OCI-LY1 (cell line): ENCODE data around the gene TRPM2.

Source experiments
- H2AFZ ChIP-seq: fragments of 200-600 bp; sonication (generic), shearing (Covaris generic); 2 replicates; pipeline ENCODE4 v1.6.0; 2014; ENCODE audit warnings: antibody characterized with exemption, mild to moderate bottlenecking, low read length
- H3F3A ChIP-seq: fragments of 200-600 bp; sonication (generic), shearing (Covaris generic); 2 replicates; pipeline ENCODE4 v1.6.0; 2014; ENCODE audit warnings: mild to moderate bottlenecking, antibody characterized with exemption, low read length, moderate library complexity; ENCODE audit not compliant: insufficient read depth
- H3K27ac ChIP-seq: fragments of 200-600 bp; sonication (generic); 2 replicates; pipeline ENCODE4 v1.5.1; 2014; ENCODE audit warnings: low read length, mixed run types, mild to moderate bottlenecking, low read depth; ENCODE audit not compliant: poor library complexity, severe bottlenecking
- H3K27me3 ChIP-seq: fragments of 200-600 bp; sonication (generic); 2 replicates; pipeline ENCODE4 v1.6.0; 2014; ENCODE audit warnings: antibody characterized with exemption, mild to moderate bottlenecking, low read length, moderate library complexity; ENCODE audit not compliant: insufficient read depth
- H3K36me3 ChIP-seq: fragments of 200-600 bp; sonication (generic); 2 replicates; pipeline ENCODE4 v1.6.1; 2014; ENCODE audit warnings: mild to moderate bottlenecking, antibody characterized with exemption, low read length, moderate library complexity, mixed read lengths; ENCODE audit not compliant: insufficient read depth
- H3K4me1 ChIP-seq: fragments of 200-600 bp; sonication (generic); 2 replicates; pipeline ENCODE4 v1.5.1; 2014; ENCODE audit warnings: mild to moderate bottlenecking, low read length, moderate library complexity; ENCODE audit not compliant: insufficient read depth, severe bottlenecking
- H3K4me2 ChIP-seq: fragments of 200-600 bp; sonication (generic), shearing (Covaris generic); 2 replicates; pipeline ENCODE4 v1.6.1; 2014; ENCODE audit warnings: low read length
- H3K4me3 ChIP-seq: fragments of 200-600 bp; sonication (generic); 2 replicates; pipeline ENCODE4 v1.5.1; 2014; ENCODE audit warnings: low read length, low read depth, mild to moderate bottlenecking, mixed read lengths; ENCODE audit not compliant: poor library complexity, severe bottlenecking
- H3K79me2 ChIP-seq: fragments of 200-600 bp; shearing (Covaris generic); 2 replicates; pipeline ENCODE4 v1.6.1; 2016; ENCODE audit warnings: mixed run types, low read length, mixed read lengths; ENCODE audit not compliant: insufficient read depth
- H3K9ac ChIP-seq: fragments of 200-600 bp; sonication (generic), shearing (Covaris generic); 2 replicates; pipeline ENCODE4 v1.6.1; 2014; ENCODE audit warnings: mild to moderate bottlenecking, low read length, mixed read lengths
- H3K9me2 ChIP-seq: fragments of 200-600 bp; sonication (generic), shearing (Covaris generic); 2 replicates; pipeline ENCODE4 v1.6.1; 2014; ENCODE audit warnings: low read depth, mild to moderate bottlenecking, low read length, mixed read lengths
- H3K9me3 ChIP-seq: fragments of 200-600 bp; shearing (Covaris generic); 2 replicates; pipeline ENCODE4 v1.6.1; 2014; ENCODE audit warnings: low read length, mixed read lengths
- H4K20me1 ChIP-seq: fragments of 200-600 bp; sonication (generic), shearing (Covaris generic); 2 replicates; pipeline ENCODE4 v1.6.0; 2016; ENCODE audit warnings: mild to moderate bottlenecking, low read length; ENCODE audit not compliant: insufficient read depth
- EZH2 ChIP-seq: fragments of 200-600 bp; sonication (generic), shearing (Covaris generic); IDR thresholded peaks from 2 replicates; pipeline ENCODE4 v1.8.0; 2017; ENCODE audit warnings: borderline replicate concordance, mixed run types, mild to moderate bottlenecking, antibody characterized with exemption, low read length, moderate library complexity, mixed read lengths
- TF ChIP-seq, protein P1 (sequence below): fragments of 200-600 bp; sonication (generic), shearing (Covaris generic); IDR thresholded peaks from 2 replicates; pipeline ENCODE4 v1.5.1; 2017; ENCODE audit warnings: mild to moderate bottlenecking, antibody characterized with exemption, low read length, moderate library complexity, mixed read lengths

TRPM2 gene

DNA sequence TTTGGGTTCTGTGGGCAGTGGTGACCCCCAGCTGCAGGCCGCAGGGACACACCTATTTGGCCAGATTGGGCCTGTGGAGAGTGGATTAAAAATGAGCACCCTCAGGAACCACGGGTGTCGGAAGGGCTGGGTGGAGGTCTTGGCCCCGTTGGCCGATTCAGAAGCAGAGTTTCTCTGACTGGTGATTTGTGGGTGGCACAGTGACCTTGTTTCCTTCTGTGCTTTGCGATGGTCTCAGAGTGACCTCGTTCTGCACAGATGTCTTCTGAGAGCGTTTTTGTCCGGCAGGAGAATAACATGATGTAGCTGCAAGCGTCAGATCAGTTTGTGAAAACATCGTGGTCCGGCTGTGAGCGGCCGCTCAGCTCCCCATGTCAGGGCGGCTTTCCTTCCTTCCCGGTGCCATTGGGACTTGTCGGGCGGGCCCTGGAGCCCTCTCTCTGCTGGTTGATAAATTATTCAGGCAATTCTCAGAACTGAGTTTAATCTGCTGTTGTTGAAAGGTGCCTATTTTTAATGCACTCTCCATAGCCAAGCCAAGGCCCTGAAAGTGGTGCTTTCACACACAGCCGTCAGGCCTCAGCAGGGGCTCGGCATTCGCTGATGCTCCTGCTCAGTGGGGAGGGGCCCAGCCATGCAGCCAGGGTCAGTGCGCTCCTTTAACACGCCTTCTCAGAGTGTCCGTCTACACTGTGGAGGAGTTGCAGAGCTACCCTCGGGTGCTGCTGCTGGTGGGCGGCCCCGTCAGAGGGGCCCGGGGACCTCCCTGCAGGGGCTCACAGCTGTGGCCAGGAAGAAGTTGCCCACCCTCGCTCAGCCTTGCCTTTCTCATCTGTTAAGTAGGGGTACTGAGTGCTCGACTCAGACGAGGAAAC is 26.8 kb downstream of the TRPM2 start:
- no peaks in the 10 kb centered on the region for H4K20me1 ChIP-seq
- peaks cover 6% of the 10 kb centered on the region for H3K9me3 ChIP-seq
- no peak overlapping the region for H3K4me2 ChIP-seq
- no peak for TF ChIP-seq EZH2
- TF ChIP-seq, protein P1, sequence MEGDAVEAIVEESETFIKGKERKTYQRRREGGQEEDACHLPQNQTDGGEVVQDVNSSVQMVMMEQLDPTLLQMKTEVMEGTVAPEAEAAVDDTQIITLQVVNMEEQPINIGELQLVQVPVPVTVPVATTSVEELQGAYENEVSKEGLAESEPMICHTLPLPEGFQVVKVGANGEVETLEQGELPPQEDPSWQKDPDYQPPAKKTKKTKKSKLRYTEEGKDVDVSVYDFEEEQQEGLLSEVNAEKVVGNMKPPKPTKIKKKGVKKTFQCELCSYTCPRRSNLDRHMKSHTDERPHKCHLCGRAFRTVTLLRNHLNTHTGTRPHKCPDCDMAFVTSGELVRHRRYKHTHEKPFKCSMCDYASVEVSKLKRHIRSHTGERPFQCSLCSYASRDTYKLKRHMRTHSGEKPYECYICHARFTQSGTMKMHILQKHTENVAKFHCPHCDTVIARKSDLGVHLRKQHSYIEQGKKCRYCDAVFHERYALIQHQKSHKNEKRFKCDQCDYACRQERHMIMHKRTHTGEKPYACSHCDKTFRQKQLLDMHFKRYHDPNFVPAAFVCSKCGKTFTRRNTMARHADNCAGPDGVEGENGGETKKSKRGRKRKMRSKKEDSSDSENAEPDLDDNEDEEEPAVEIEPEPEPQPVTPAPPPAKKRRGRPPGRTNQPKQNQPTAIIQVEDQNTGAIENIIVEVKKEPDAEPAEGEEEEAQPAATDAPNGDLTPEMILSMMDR, result no peak
- no peak overlapping the region for H3K27ac ChIP-seq
- no peaks in the 10 kb centered on the region for H3K36me3 ChIP-seq
- H3F3A ChIP-seq, result no peaks in the 10 kb centered on the region
- H3K79me2 ChIP-seq, result no peaks in the 10 kb centered on the region
- no peaks in the 10 kb centered on the region for H3K9me2 ChIP-seq
- peaks cover 12% of the 10 kb centered on the region; the same call in 1 of the 2 replicates for H3K27me3 ChIP-seq
- no peak overlapping the region for H3K4me3 ChIP-seq
- no peak overlapping the region for H2AFZ ChIP-seq
- H3K9ac ChIP-seq, result no peak overlapping the region
- no peaks in the 10 kb centered on the region for H3K4me1 ChIP-seq

DNA sequence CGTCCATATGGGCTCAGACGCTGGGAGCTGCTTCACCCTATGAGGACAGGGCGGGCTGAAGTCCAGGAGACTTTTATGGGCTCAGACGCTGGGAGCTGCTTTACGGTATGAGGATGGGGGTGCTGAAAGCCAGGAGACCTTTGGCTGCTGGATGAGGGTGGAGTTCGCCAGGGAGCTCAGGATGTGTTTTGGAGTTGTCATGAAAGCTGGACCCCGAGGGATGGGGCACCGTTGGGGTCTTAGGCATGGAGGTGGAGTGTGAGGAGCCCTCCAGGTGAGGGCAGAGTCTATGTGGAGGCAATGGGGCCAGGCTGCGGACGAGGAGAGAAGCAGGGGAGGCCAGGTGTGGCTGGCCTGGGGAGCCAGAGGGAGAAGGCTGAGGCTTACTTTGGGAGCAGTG is 27.5 kb downstream of the TRPM2 start:
- TF ChIP-seq, protein P1, result no peak
- TF ChIP-seq EZH2, result no peak
- H3K27me3 ChIP-seq, result peaks cover 7% of the 10 kb centered on the region; the same call in 1 of the 2 replicates
- no peaks in the 10 kb centered on the region for H4K20me1 ChIP-seq
- H3K36me3 ChIP-seq, result no peaks in the 10 kb centered on the region
- no peak overlapping the region for H3K4me3 ChIP-seq
- H3K4me2 ChIP-seq, result no peak overlapping the region
- no peaks in the 10 kb centered on the region for H3K4me1 ChIP-seq
- no peaks in the 10 kb centered on the region for H3F3A ChIP-seq
- H3K79me2 ChIP-seq, result no peaks in the 10 kb centered on the region
- H3K9me2 ChIP-seq, result no peaks in the 10 kb centered on the region
- H3K27ac ChIP-seq, result no peak overlapping the region
- no peak overlapping the region for H3K9ac ChIP-seq
- H3K9me3 ChIP-seq, result peaks cover 6% of the 10 kb centered on the region
- no peak overlapping the region for H2AFZ ChIP-seq

DNA sequence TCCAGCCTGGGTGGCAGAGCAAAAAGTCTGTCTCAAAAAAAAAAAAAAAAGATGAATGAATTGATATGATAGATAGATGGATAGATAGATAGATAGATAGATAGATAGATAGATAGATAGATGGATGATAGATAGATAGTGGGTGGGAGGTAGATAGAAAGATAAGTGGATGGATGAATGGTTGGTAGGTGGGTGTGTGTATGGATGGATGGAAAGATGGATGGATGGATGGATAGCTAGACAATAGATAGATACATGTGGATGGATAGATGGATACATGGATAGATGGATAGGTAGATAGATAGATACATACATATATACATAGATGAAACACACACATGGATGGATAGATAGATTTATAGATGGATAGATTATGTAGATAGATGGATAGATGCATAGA is 28.5 kb downstream of the TRPM2 start:
- Histone ChIP-seq H3K9me3 (peaks cover 6% of the 10 kb centered on the region), H4K20me1 (no peaks in the 10 kb centered on the region), H3K4me2 (no peak overlapping the region), H3K27ac (no peak overlapping the region), H3K4me1 (no peaks in the 10 kb centered on the region), H2AFZ (no peak overlapping the region), H3K9ac (no peak overlapping the region), H3K36me3 (no peaks in the 10 kb centered on the region; the same call in 1 of the 2 replicates), H3K79me2 (no peaks in the 10 kb centered on the region), H3F3A (no peaks in the 10 kb centered on the region), H3K27me3 (peaks cover 1% of the 10 kb centered on the region; the same call in 1 of the 2 replicates), H3K9me2 (no peaks in the 10 kb centered on the region), H3K4me3 (no peak overlapping the region)
- TF ChIP-seq, protein P1, result no peak
- no peak for TF ChIP-seq EZH2
